GM19438 (cell line): ENCODE data around the gene RBP2.

Source experiments
- ATAC-seq: cut with Tn5 transposase; IDR thresholded peaks from one replicate; pipeline ENCODE4 v1.9.1; 2021; ENCODE audit warnings: low read depth; ENCODE audit not compliant: unreplicated experiment

Gene RBP2

DNA sequence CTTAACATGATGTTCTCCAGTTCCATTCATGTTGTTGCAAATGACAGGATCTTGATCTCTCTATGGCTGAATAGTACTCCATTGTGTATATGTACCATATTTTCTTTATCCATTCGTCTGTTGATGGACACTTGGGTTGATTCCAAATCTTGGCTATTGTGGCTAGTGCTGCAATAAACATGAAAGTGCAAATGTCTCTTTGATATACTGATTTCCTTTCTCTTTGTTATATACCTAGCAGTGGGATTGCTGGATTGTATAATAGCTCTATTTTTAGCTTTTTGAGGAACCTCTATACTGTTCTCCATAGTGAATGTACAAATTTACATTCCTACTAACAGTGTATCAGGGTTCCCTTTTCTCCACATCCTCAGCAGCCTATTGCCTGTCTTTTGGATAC is 5.9 kb upstream of the RBP2 start:
- ATAC-seq: no peak

DNA sequence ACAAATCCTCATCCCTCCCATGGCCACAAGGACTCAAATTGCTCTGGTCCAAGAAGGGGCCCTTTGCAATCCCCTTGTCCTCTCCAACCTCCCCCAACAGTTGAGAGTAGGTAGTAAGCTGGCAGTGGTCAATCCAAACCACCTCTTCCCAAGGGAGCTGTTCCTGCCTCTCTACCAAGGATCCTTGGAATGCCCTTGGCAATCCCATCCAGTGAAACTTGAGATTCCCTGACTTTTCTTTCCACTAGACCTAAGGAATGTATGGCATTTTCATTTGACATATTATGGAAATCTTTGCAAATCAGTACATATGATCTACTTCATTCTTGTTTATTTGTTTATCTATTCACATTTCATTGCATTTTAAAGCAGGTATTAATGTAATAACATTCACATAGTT is 4.8 kb upstream of the RBP2 start:
- ATAC-seq: no peak

DNA sequence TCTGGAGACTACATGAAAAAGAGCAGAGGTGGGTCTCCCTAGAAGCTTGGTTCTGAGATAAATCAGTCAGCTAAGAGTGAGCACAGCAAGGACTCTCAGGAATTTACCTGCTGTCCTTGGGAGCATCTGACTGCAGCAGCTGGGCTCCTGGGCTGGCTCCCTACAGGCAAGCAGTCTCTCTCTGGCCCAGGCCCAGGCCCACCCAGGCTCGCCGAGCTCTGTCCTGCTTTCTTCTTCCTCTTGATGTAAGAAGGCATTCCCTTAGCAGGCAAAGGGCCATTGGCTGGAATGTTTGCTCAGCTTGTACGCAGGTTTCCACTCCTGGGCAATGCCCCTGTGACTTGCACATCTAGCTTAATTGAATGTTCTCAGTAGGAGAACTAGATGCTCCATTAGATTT is 4.3 kb upstream of the RBP2 start:
- no peak for ATAC-seq

DNA sequence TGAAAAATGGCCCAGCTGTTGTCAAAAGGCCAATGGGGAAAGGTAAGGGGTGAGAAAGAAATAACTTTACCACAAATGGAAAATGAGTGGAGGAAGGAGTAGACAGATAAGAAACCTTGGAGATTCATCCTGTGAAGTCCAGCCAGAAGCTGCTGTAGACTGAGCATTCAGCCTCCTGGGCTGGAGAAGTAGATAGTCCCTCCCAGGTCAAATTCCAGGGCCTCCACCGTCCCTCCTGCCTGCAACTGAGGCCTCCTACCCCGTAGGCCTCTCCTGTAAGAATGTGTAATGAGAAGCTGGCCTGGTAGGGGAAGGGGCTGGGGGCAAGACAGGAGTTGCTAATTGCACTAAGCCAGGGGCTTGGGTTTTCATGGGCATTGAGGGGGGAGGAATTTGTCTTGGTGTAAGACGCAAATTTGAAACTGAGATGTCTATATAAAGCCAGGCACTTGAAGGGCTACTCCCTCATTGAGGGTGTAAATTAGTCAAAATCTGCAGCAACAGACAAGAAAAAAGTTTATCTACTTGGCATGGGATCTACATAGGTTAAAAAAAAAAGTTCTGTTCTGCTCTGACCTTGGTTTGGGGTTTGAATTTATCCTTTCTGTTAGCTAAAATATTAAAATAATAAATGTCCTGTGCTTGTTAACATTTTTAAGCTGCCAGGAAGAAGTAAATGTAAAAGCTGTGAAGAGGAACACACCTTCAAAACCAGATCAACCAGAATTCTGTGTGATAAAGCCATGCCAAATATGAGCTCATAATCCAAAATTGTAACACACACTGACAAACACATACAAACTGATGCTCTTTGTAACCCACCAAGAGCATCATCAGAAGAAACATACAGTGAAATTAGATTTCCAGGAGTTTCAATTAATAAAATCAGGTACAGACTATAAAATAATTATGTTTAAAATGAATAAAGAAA is 1.7 kb upstream of the RBP2 start:
- no peak for ATAC-seq

DNA sequence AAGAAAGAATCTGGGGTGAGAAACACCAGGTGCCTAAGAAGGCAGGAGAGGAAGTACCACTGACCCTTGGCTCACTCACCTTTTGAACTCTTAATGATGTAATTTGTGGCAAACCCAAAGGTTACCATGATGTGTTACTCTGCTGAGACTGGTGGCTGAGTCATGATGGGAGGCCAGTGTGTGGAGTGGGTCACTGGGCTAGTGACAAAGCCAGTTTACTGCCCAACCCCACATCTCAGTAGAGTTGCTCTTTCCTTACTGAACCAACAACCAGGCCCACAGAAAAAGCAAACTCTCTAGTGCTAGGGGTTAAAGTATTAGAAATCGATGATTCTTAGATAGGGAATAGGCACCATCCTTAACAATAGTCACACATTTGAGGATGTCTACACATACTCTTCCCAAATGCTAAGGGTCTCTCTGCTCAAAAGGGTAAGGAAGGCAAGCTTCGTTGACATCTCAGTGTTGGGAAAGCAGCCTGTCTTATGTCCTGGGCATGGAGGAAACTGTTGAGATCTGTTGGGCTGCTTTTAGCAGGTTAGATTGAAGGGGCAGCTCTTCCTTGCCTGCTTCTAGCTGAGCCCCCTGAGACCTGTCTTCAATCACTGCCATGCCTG is 3.1 kb downstream of the RBP2 start:
- ATAC-seq: no peak

DNA sequence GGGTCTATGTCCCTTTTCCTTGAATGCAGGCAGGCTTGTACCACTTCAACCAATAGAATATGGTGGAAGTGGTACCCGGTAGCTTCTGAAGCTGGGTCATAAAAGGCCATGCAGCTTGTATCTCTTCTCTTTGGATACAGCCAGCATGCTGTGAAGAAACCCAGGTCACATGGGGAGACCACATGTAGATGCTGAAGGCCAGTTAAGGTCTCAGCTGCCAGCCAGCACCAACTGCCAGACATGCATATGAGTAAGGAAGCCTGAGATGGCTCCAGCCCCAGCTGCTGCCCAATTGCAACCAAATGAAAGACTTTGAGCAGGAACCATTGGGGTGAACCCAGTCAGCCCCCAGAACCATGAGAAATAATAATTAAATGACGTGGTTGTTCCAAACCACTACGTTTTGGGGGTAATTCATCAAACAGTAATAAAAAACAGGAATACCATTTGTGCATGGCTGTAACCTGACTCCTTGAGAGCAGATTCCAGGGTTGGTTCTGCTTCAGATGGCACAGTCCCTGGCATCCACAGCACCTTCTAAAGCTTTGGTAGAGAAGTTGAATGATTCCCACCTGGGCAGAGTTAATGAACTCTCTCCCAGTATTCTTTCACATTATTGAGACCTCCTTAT is 3.8 kb downstream of the RBP2 start:
- ATAC-seq: no peak

DNA sequence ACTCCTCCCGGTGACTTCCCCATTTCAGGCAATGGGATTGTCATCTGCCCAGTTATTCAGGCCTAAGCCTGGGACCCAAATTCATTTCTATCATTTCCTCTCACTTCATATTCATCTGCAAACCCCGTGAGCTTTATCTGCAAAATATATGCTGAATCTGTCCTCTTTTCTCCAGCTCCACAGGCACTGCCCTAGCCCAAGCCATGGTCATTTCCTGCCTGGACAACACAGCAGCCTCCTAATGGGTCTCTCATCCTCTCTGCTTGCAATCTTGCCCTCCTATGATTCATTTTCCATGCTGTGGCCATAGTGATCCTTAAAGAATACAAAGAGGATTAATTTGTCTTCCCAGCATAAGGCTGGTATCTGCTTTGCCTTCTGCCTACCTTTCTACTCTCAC is 6.1 kb downstream of the RBP2 start:
- no peak for ATAC-seq

DNA sequence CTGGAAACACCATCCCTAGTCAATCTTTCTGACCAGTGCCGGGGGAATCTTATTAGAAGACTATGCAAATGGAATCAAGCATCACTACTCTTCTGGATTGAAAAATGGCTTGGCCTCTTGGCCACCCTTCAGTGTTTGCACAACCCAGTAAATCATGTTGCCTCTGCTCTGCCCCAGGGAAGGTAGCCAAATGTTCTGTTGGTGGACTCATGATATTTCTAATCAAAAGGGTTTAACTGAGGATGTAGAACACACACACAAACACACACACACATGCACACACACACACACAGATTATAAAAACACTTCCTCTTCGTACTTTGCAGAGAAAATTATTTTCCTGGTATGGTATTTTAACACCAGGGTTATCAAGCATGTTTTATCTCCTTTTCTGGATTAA is 7.9 kb downstream of the RBP2 start:
- ATAC-seq: no peak

DNA sequence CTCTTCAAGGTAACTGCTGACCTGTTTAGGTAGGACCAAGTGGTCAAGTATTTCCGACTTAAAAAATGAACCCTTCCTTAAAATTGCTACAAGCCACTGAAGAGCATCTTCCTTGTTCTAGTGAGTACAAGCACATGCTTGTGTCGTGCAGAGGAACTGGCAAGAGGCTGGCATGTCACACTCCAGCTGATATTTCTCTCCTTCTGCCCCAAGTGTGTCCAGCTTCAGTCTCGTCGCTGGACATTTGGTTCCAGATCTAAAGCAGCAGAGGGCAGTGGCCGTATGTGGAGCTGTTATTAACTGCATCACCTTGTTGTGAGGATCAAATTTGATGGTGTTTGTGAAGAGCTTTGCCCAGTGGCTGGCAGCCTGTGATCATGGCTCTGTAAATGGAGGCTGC is 10.0 kb downstream of the RBP2 start:
- no peak for ATAC-seq

DNA sequence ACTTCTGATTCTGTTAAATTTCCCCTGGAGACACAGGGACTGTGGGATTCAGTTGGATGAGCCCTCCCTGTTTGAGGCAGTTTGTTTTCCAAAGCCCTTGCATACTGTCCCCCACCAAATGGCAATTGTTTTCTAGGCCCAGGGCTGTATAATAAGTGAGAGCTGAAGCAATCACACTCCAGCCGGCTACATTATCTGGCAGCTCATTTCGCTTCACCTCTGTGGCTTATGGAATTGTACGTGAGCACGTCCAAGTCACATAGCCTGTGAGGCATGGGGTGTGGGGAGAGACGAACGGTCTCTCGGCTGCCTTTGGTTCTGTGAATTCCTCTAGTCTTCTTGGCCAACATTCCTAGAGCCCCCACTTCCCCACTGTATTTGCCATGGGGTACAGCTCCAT is 10.7 kb downstream of the RBP2 start:
- ATAC-seq: no peak

DNA sequence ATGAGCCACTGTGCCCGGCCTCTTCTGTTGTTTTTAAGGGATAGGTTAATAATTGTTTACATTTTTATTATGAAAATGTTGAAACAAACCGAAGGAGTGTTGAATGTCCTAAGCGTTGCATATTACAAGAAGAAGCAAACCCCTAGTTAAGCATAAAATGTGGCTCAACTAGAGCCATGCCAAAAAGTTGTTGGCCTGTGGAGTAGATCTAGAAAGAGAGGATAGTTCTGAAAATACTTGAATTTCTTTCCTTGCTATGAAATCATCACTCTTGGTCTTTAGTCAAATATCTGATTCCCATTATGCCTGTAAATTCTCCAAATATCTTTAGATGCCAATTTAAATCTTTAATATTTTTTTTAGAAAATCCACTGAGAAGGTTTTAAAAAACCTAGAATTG is 12.8 kb downstream of the RBP2 start:
- no peak for ATAC-seq

DNA sequence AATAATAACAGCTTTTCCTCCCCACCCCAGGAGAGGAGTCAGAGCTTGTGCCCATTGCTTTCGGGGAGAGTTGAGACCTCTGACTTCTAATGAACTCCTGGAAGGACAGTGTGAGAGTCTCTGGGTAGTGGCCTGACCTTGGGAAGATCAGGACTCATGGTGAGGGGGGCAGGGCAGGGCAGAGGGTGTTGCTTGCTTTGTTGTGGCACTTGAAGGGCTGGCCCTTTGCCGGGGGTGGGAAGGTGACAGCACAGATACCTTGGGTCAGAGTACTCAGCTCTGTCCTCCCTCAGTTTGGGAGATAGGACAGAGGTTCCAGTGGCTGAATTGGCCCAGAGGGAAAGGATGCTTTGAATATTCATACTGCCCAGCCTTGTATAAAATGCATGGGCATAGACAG is 15.8 kb downstream of the RBP2 start:
- no peak for ATAC-seq

DNA sequence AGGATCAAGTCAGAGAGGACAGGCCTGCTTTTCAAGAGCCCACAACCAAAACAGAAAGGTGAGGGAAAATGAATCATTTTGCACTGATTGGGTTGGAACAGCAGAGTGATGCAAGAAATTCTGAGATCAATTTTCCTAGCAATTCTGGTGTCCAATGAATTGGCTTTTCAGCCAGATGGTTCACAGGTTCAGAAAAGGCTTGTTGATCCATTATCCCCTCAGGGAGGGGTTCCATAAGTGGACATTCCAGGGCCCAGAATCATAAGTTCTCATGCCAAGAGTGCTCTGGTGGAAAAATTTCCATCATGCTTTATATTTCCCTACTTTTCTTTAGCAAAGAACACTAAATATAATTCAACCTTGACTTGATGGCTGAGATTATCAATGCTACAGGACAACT is 16.2 kb downstream of the RBP2 start:
- ATAC-seq: no peak

DNA sequence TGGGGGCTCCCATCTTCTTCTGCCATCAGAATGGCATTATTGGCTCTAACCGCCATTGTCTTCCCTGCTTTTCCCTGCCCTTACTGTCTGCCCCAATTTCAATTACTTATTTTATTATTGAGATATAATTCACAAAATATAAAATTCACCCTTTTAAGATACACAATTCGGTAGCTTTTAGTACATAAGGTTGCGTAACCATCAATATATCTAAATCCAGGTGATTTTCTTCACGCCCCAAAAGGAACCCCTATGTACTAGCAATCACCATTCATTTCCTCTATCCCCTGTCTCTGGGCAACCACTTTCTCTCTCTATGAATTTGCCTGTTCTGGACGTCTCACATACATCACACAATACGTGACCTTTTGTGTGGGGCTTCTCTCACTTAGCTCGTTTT is 18.0 kb downstream of the RBP2 start:
- no peak for ATAC-seq

DNA sequence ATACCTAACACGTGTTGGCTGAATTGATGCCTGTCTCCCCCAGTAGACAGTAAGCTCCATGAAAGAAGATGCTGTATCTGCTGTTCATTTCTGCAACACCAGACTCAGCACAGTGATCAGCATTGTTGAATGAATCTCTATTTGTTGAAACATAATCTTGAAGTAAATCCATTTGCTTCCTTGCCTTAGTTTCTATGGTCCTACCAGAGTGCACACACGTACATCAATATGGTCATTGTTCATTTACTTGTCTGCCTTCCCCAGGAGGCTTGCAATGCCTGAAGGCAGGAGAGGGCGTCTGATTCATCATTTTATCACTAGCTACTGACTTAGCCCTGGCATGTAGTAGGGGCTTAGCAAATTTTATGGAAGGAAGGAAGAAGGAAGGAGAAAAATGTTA is 19.2 kb downstream of the RBP2 start:
- no peak for ATAC-seq

DNA sequence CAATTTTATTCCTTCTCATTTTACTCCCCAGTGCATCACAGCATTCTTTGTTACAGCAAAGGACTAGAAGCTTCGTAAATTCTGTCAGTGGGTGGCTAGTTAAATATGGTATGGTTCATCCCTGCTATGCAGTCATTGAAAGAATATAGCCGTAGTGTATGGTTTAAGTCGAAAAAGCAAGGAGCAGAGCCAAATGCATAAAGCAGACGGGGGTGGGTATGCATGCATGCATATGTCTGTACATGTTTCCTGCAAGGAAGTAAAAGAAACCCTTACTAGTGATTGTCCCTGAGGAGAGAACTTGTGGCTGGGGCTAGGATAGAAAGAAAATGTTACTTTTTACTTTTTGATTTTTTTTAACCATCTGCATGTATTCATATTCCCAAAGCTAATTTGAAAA is 19.9 kb downstream of the RBP2 start:
- ATAC-seq: no peak

DNA sequence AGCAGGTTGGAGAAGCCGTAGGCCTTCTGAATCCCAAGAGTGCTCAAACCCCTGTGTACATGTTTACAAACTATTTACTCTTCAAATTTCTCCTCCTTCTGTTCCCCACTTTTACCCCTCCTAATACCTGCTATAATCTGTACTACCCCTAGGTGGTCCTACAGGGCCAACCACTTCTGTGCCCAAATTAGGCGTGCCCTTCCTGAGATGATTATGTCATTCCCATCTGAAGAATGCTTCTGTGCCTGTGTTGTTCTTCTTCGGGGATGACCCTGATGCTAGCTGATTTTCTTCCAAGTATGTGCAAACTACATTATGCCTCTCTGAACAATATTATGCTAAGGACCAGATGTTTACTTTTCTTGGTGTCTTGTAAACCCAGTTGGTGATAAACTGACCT is 20.5 kb downstream of the RBP2 start:
- ATAC-seq: no peak

DNA sequence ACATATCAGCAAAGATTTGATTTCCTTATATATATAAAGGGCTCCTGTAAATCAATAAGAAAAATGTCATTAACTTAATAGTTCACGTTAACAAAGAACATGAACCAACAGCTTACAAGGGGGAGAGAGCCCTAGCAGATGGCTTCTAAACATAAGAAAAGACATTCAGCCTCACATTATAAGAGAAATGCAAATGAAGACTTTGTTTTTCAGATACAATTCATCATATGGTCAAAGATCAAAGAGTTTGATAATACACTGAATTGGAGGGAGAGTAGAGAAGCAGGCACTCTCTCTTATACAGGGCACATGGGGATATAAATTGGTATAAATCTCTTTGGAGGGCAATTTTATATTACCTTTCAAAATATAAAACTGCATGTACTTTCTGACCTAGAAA is 21.1 kb downstream of the RBP2 start:
- no peak for ATAC-seq

DNA sequence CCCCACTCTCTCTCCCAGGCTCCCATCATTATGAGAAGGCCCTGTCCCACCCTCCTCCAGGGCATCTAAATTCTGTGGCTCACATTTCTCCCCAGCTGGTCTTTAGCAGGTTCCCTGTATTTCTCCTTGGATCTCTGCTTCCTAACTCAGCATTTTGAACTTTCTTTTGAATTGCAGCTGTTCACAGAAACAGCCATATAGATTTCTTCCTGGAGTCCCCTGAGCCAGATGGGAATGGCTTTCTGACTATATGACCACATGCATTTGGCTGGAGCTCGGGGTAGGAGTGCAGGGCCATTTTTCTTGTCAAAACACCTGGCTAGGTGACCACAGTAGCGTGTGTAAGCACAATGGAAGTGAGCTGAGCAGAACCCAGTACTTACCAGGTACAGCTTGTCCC is 22.0 kb downstream of the RBP2 start:
- no peak for ATAC-seq

DNA sequence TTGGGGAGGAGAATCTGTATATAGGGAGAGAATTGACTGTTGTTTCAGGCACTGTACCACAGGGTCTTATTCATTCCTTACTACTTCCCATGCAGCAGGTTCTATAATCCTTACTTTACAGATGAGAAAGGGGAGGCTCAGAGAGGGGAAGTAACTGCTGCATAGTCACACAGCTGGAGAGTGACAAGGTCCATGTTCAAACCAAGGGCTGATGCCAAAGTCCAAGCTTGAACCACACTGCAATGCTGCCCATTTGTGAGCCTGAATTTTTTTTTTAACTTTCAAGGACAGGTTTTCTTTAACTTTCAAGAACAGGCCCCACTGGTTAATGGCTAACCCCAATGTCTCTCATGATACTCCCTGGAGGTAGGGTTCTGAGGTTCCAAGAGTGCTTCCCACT is 26.2 kb downstream of the RBP2 start:
- ATAC-seq: no peak

DNA sequence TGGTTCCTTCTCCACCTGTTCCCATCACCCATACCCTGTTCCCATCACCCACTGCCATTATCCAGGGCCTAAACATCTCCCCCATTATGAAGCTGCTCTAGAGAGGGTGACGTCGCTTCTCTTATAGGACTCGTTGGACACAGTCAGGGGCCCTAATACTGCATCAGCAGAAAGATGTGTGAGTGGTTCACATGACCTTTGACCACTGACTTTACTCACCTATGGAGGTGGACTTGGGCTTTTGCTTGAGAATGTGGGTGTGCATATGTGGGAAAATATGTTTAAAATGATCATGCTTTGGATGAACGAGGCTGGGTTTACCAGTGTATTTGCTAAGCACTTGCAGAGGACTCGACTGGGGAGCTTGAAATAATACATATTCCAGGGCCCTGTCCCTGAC is 26.8 kb downstream of the RBP2 start:
- no peak for ATAC-seq

DNA sequence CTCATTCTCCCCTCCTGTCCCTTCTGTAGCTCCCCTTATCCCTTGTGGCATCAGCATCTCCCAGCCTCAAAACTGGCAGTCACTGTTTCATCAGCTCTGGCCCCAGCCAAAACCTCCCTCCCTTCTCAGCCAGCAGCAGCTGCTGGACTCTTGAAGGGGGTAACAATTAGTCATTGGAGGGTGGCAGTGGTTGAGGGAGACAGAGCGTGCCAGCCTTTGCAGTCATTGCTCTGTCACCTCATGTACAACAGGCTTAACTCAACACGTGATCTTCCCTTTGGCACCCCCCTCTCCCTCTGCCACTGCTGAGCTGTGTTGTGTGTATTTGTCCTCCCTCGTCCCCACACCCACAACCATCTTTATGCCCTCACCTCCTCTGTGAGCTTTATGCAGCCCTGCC is 28.2 kb downstream of the RBP2 start:
- ATAC-seq: no peak
